Transverse colon (tissue), 4 donors: ENCODE data around the gene DHX16.

Source experiments
- CTCF ChIP-seq, 5 experiments: fragments of 200-600 bp in 3 of 5; fragments of 450-650 bp in 2 of 5; sonication (generic) in 3 of 5; IDR thresholded peaks; 1 replicate in 2 of 5; 2 replicates in 3 of 5; pipeline ENCODE4 v1.5.1; 2016 to 2017; ENCODE audit warnings: antibody characterized with exemption in 5 of 5, inconsistent platforms in 3 of 5, mild to moderate bottlenecking in 2 of 5, moderate library complexity in 1 of 5
- POLR2A ChIP-seq: fragments of 450-650 bp; IDR thresholded peaks from one replicate; pipeline ENCODE4 v1.6.1; 2016; ENCODE audit warnings: antibody characterized with exemption, mild to moderate bottlenecking, moderate library complexity
- POLR2AphosphoS5 ChIP-seq, 3 donors: sonication (generic); formaldehyde crosslinking; IDR thresholded peaks; one replicate each; pipeline ENCODE4 v1.6.1; 2016; ENCODE audit warnings: antibody characterized with exemption in 3 of 3

- TF ChIP-seq CTCF (IDR thresholded peaks at IDR 0.05) = no peak
- peak; percentile 63 for TF ChIP-seq POLR2A
- TF ChIP-seq POLR2AphosphoS5 (IDR thresholded peaks at IDR 0.05) = peak; percentile 79 to 96 (median 88)
Measured at GRCh38 chr6:30614843-30615218, 58.0 kb downstream of the DHX16 start.
